SKM-1 (cell line): ENCODE results near the gene ASB12.
"Not testable (repeated sequence)": the region's sequence is repeated elsewhere in the genome, so short reads cannot be mapped to it uniquely, and the experiment has no call there.

ENCODE experiments used
- DNase-seq: peaks from one replicate; lab custom pipeline; 2025; ENCODE audit not compliant: unreplicated experiment; lab: John Stamatoyannopoulos, UW

ASB12 gene

GRCh38 chrX:64230123-64230970 is at the start of gene ASB12:
ASB12 (minus strand) TSS chrX:64230607; CDS start chrX:64225650, 4,957 bp downstream.
- DNase-seq, result no peak

- no peak for DNase-seq
Measured at GRCh38 chrX:64265265-64265664, 34.9 kb upstream of the ASB12 start.

- no peak for DNase-seq
Measured at GRCh38 chrX:64229154-64229553, 1.3 kb downstream of the ASB12 start.

GRCh38 chrX:64218023-64218422 is 12.4 kb downstream of the ASB12 start:
- no peak for DNase-seq

- not testable (repeated sequence) for DNase-seq
Measured at GRCh38 chrX:64213989-64214388, 16.4 kb downstream of the ASB12 start.

GRCh38 chrX:64206556-64207162 is 23.7 kb downstream of the ASB12 start:
- no peak for DNase-seq

- DNase-seq, result peak; percentile 17
Measured at GRCh38 chrX:64205735-64206501, 24.5 kb downstream of the ASB12 start.

- DNase-seq, result no peak
Measured at GRCh38 chrX:64205441-64205734, 25.0 kb downstream of the ASB12 start, which contains the start of gene AMER1. AMER1 (minus strand) TSS chrX:64205708; CDS start chrX:64193286, 12,422 bp downstream.

GRCh38 chrX:64204701-64205440 is 25.5 kb downstream of the ASB12 start:
- no peak for DNase-seq

GRCh38 chrX:64204252-64204651 is 26.2 kb downstream of the ASB12 start:
- DNase-seq, result no peak

- no peak for DNase-seq
Measured at GRCh38 chrX:64202808-64203325, 27.5 kb downstream of the ASB12 start.

GRCh38 chrX:64198036-64198435 is 32.4 kb downstream of the ASB12 start:
- no peak for DNase-seq

GRCh38 chrX:64196606-64197005 is 33.8 kb downstream of the ASB12 start:
- DNase-seq, result no peak

- DNase-seq, result no peak
Measured at GRCh38 chrX:64195862-64196261, 34.5 kb downstream of the ASB12 start.

- no peak for DNase-seq
Measured at GRCh38 chrX:64192673-64193072, 37.7 kb downstream of the ASB12 start.

GRCh38 chrX:64192040-64192439 is 38.4 kb downstream of the ASB12 start:
- DNase-seq, result no peak

GRCh38 chrX:64191281-64192010 is 39.0 kb downstream of the ASB12 start:
- no peak for DNase-seq

GRCh38 chrX:64190136-64190740 is 40.2 kb downstream of the ASB12 start:
- DNase-seq, result no peak

- no peak for DNase-seq
Measured at GRCh38 chrX:64188901-64189300, 41.5 kb downstream of the ASB12 start.

GRCh38 chrX:64187762-64188150 is 42.7 kb downstream of the ASB12 start:
- no peak for DNase-seq
